Upper lobe of left lung (tissue), 6 donors: Measurements from ENCODE around the gene NSUN7. TPM values are rescaled to one million over a fixed set of nuclear protein-coding genes. Genes with fewer than 3 reads are reported as not detected.

ENCODE experiments used
- ATAC-seq, 2 donors: fragments of 200-7000 bp; cut with Tn5 transposase; one replicate each; pipeline ENCODE4 v1.9.1; 2022; ENCODE audit warnings: mild to moderate bottlenecking in 2 of 2, moderate library complexity in 2 of 2; ENCODE audit not compliant: low FRiP score in 2 of 2
- DNase-seq, 2 donors: peaks; one replicate each; pipeline ENCODE4 v3.0.0-alpha.2; 2019 to 2020
- H3K27ac ChIP-seq, 4 donors: fragments of 200-600 bp; sonication (generic); one replicate each; pipeline ENCODE4 v1.5.1; 2016 to 2019
- H3K27me3 ChIP-seq, 4 donors: fragments of 200-600 bp; sonication (generic); one replicate each; pipeline ENCODE4 v1.5.1; 2017 to 2019
- H3K36me3 ChIP-seq, 4 donors: fragments of 200-600 bp; sonication (generic); one replicate each; pipeline ENCODE4 v1.5.1; 2016 to 2019
- H3K4me1 ChIP-seq, 4 donors: fragments of 200-600 bp; sonication (generic); one replicate each; pipeline ENCODE4 v1.5.1; 2018 to 2019
- H3K4me3 ChIP-seq, 4 donors: fragments of 200-600 bp; sonication (generic); one replicate each; pipeline ENCODE4 v1.5.1; 2017 to 2019; ENCODE audit warnings: mild to moderate bottlenecking in 2 of 4, moderate library complexity in 1 of 4
- H3K9me3 ChIP-seq, 4 donors: fragments of 200-600 bp; sonication (generic); one replicate each; pipeline ENCODE4 v1.5.1; 2018 to 2019
- CTCF ChIP-seq, 6 experiments: fragments of 450-650 bp in 4 of 6; fragments of 200-600 bp in 2 of 6; sonication (generic) in 2 of 6; IDR thresholded peaks; one replicate each; pipeline ENCODE4 v1.5.1; 2016 to 2019; ENCODE audit warnings: antibody characterized with exemption in 6 of 6
- EP300 ChIP-seq, 4 donors: sonication (generic); formaldehyde crosslinking; IDR thresholded peaks; one replicate each; pipeline ENCODE4 v1.5.1; 2017; ENCODE audit warnings: antibody characterized with exemption in 4 of 4, control low read depth in 2 of 4
- POLR2A ChIP-seq, 4 donors: fragments of 450-650 bp; IDR thresholded peaks; one replicate each; pipeline ENCODE4 v1.5.1; 2016 to 2017; ENCODE audit warnings: antibody characterized with exemption in 4 of 4, mild to moderate bottlenecking in 2 of 4
- POLR2AphosphoS5 ChIP-seq, 2 donors: sonication (generic); formaldehyde crosslinking; IDR thresholded peaks; one replicate each; pipeline ENCODE4 v1.5.1; 2017; ENCODE audit warnings: antibody characterized with exemption in 2 of 2
- WGBS, 2 donors: methylation state at CpG; one replicate each; pipeline ENCODE4 v1.1.5; 2017 to 2018; 5-methylcytosine and 5-hydroxymethylcytosine counted together
- total RNA-seq, 6 donors: library from RNA; depleted of rRNA in 4 of 6; stranded (reverse); fragments of >200 nt in 4 of 6; gene quantifications; one replicate each; pipeline versions ENCODE4 v1.1.0 to v1.2.1, GENCODE V29; 2016 to 2021
- donor health status: DM: no; HTN: no; CAD: no; lungs with moderate emphysema.
- donor health status: DM: no; HTN: yes; CAD: no; lungs with severe emphysema.

NSUN7 gene, protein sequence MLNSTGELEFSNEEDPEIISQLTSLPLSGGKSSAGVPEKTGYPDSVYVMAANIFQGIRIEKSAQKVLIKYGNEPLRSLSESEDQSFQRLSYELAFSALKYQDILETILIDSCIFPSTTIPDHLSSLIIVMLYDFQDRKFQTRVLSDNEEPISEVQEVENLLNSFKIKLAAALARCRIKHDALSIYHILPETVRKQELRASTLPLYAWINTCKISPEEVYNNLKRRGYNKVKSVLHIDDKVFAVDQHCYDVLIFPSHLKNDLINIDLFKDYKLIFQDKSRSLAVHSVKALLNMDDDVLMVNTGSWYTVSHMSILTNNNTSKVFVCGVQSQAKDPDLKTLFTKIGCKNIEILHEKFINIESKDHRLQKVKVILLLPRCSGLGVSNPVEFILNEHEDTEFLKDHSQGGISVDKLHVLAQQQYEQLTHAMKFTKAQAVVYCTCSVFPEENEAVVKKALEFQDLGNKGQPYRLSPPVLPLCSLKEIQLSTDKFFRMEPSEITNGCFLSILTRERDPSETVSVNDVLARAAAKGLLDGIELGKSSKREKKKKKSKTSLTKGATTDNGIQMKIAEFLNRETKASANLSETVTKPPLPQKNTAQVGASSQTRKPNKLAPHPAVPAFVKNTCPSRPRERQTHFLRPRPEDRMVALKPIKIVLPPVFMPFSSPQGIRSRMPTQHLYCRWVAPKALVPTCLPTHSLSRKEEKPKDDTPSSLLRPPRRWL
- total RNA-seq: 10 to 100 TPM in 3 of 6 donors, 1 to 10 TPM in 3; 5.9 to 47.1 (median 12.3) TPM

- TF ChIP-seq CTCF (IDR thresholded peaks at IDR 0.05): peak in 1 of 6 experiments; percentile 8
- no peak for TF ChIP-seq EP300 (IDR thresholded peaks at IDR 0.05)
- TF ChIP-seq POLR2AphosphoS5 (IDR thresholded peaks at IDR 0.05): peak in 1 of 2 donors; percentile 62
- TF ChIP-seq POLR2A (IDR thresholded peaks at IDR 0.05): peak in 3 of 4 donors; percentile 29 to 70 (median 42)
- H3K27me3 ChIP-seq: peaks cover 0 to 3% (median 0%) of the 10 kb centered on the region in 4 donors
- no peaks in the 10 kb centered on the region for H3K9me3 ChIP-seq
- H3K4me1 ChIP-seq: peaks cover 0 to 16% (median 3%) of the 10 kb centered on the region in 4 donors
- H3K36me3 ChIP-seq: no peaks in the 10 kb centered on the region
- DNase-seq (peak; percentile 87 to 95), ATAC-seq (peak; percentile 89 to 92)
- peak within 1 kb of the TSS; percentile 55 to 85 (median 70) for H3K27ac ChIP-seq
- WGBS, 2 donors: 1 to 4% methylated on average over 29 to 41 of the region's 75 CpGs
- peak within 1 kb of the TSS; percentile 13 to 68 (median 58) for H3K4me3 ChIP-seq
These were observed at the start of gene NSUN7 for GRCh38 chr4:40749717-40750460. TSS of gene NSUN7 (plus strand) at chr4:40749955. CDS start at chr4:40750694, 739 bp downstream.

DNA sequence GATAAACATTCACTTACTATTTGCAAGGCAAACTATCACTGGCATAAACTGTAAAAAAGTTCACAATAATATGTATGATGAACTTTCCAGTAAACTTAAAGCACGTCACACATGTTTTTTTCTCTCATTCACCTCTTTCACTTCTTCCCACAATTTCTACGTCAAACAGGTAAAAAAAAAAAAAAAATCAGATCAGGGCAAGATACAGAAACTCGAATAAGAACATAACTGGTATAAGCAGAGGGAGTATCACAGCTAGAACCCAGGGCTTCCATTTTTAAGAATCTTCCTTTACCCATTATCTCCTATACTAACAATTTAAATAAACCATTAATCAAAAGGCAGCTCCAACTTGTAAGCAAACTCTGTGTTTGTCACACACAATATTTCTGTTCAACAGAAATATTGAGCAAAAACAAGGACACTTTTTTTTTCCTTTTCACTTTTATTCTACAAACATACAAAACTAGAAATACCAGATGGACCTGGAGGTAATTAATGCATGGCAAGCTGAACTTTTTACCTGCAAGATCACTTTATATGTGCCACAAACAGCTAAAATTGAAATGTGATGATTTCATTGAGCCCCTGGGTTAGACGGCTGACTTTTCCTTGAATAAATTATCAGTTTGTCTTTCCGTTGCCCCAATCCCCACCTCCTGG, 47.5 kb upstream of the NSUN7 start:
- ATAC-seq (no peak), DNase-seq (no peak)
- Histone ChIP-seq H3K27me3 (no peaks in the 10 kb centered on the region), H3K36me3 (no peaks in the 10 kb centered on the region), H3K4me3 (no peak overlapping the region), H3K4me1 (no peaks in the 10 kb centered on the region), H3K27ac (no peak overlapping the region), H3K9me3 (no peaks in the 10 kb centered on the region)
- WGBS, 2 donors: 61 to 66% methylated on average over 5 of the region's 5 CpGs
- no peak for TF ChIP-seq EP300 (IDR thresholded peaks at IDR 0.05)
- TF ChIP-seq CTCF (IDR thresholded peaks at IDR 0.05): no peak
- no peak for TF ChIP-seq POLR2AphosphoS5 (IDR thresholded peaks at IDR 0.05)
- no peak for TF ChIP-seq POLR2A (IDR thresholded peaks at IDR 0.05)

- no peak overlapping the region for H3K4me3 ChIP-seq
- TF ChIP-seq EP300 (IDR thresholded peaks at IDR 0.05): no peak
- TF ChIP-seq POLR2A (IDR thresholded peaks at IDR 0.05): no peak
- no peak for TF ChIP-seq CTCF (IDR thresholded peaks at IDR 0.05)
- no peak for TF ChIP-seq POLR2AphosphoS5 (IDR thresholded peaks at IDR 0.05)
- no peaks in the 10 kb centered on the region for H3K36me3 ChIP-seq
- WGBS, 2 donors: 23 to 31% methylated on average over 2 of the region's 2 CpGs
- no peaks in the 10 kb centered on the region for H3K27me3 ChIP-seq
- no peaks in the 10 kb centered on the region for H3K9me3 ChIP-seq
- no peak overlapping the region for H3K27ac ChIP-seq
- ATAC-seq (no peak), DNase-seq (no peak)
- no peaks in the 10 kb centered on the region for H3K4me1 ChIP-seq
These were observed 47.0 kb upstream of the NSUN7 start for GRCh38 chr4:40702800-40703151.

- Histone ChIP-seq H3K4me3 (no peak overlapping the region), H3K9me3 (no peaks in the 10 kb centered on the region), H3K27ac (no peak overlapping the region), H3K27me3 (no peaks in the 10 kb centered on the region), H3K36me3 (no peaks in the 10 kb centered on the region), H3K4me1 (no peaks in the 10 kb centered on the region)
- DNase-seq (no peak), ATAC-seq (no peak)
- 80 to 82% methylated on average over 5 of the region's 5 CpGs for WGBS, 2 donors
- no peak for TF ChIP-seq CTCF (IDR thresholded peaks at IDR 0.05)
- TF ChIP-seq POLR2AphosphoS5 (IDR thresholded peaks at IDR 0.05): no peak
- TF ChIP-seq POLR2A (IDR thresholded peaks at IDR 0.05): no peak
- TF ChIP-seq EP300 (IDR thresholded peaks at IDR 0.05): no peak
These were observed 45.7 kb upstream of the NSUN7 start for GRCh38 chr4:40704073-40704472.
